GM12874 (cell line): Measurements from ENCODE around the gene MYCBPAP.

ENCODE experiments used
- TF ChIP-seq, protein P1 (sequence below): IDR thresholded peaks from 2 replicates; pipeline ENCODE4 v1.5.1; 2011; ENCODE audit warnings: low read depth, mild to moderate bottlenecking, control low read depth, low read length, moderate library complexity; ENCODE audit not compliant: insufficient read depth

Gene MYCBPAP

GRCh38 chr17:50469208-50469605, 39.0 kb upstream of the MYCBPAP start:
- TF ChIP-seq, protein P1, sequence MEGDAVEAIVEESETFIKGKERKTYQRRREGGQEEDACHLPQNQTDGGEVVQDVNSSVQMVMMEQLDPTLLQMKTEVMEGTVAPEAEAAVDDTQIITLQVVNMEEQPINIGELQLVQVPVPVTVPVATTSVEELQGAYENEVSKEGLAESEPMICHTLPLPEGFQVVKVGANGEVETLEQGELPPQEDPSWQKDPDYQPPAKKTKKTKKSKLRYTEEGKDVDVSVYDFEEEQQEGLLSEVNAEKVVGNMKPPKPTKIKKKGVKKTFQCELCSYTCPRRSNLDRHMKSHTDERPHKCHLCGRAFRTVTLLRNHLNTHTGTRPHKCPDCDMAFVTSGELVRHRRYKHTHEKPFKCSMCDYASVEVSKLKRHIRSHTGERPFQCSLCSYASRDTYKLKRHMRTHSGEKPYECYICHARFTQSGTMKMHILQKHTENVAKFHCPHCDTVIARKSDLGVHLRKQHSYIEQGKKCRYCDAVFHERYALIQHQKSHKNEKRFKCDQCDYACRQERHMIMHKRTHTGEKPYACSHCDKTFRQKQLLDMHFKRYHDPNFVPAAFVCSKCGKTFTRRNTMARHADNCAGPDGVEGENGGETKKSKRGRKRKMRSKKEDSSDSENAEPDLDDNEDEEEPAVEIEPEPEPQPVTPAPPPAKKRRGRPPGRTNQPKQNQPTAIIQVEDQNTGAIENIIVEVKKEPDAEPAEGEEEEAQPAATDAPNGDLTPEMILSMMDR = no peak

DNA sequence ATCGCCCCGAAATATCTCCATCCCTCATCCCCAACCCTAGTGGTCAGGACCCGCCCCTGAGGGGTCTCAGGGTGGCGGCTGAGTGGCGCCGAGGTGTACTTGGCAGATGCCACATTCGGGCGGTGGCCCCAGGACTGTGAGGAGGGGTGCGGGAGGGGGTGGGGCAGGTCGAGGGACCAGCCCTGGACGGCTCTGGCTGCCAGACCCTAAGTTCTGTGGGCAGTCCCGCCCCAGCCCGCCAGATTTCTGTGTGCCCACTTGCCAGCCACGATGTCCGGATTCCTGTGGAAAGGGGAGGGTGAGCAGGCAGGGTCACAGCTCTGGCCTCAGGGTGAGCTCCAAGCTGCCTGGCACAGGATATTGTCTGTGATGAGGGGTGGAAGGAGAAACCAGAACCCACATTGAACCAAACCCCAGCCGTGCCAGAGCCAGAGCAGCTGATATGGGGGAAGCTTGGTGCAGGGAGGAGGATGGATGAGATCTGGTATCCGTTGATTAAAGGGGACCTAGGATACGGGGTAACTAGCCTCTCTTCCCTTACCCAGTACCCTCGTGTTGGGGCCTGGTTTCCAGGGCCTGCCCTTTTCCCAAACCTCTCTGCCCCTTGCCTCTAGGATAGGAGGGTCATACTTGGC, 38.5 kb upstream of the MYCBPAP start:
- TF ChIP-seq, protein P1 = no peak

- TF ChIP-seq, protein P1 = no peak
These were observed 37.8 kb upstream of the MYCBPAP start for GRCh38 chr17:50470426-50470825.

DNA sequence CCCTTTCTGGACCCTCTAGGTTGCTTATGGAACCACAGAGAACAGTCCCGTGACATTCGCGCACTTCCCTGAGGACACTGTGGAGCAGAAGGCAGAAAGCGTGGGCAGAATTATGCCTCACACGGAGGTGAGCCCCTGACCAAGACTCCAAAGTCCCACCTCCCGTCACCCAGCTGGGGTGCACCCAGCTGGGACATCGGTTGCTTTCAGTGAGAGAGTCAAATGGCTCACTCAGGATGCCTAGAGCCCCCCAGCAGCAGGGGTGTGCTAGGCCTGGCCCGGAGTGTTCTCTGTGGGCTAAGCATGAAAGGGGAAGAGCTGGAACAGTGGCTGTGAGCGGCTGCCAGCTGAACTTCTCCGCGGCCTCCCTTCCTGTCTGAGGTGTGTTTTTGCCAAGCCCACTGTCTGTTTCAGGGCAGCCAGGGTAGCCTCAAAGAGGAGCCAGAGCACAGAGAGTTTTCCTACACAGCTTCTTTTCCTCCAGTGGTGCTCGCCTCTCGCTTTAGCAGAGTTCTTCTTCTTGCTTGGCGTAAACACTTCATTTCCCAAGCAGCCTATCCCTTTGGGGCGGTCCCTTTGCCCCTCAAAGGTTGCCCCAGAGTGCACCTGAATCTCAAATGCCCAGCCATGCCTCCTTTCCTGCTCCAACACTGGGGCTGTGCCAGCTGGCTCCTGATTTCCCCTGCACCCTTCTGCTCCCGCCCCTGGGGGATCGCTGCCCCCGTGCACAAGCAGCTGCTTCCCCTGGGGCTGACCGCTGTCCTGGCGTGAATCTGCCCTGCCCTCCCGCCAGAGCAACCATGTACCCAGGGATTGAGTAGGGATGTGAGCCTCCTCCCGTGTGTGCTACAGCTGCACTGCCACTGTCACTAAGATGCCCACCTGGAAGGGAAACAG, 37.0 kb upstream of the MYCBPAP start:
- TF ChIP-seq, protein P1 = no peak

- TF ChIP-seq, protein P1 = no peak
These were observed 36.0 kb upstream of the MYCBPAP start for GRCh38 chr17:50472286-50472685.

GRCh38 chr17:50473901-50474300, 34.3 kb upstream of the MYCBPAP start:
- TF ChIP-seq, protein P1 = no peak

DNA sequence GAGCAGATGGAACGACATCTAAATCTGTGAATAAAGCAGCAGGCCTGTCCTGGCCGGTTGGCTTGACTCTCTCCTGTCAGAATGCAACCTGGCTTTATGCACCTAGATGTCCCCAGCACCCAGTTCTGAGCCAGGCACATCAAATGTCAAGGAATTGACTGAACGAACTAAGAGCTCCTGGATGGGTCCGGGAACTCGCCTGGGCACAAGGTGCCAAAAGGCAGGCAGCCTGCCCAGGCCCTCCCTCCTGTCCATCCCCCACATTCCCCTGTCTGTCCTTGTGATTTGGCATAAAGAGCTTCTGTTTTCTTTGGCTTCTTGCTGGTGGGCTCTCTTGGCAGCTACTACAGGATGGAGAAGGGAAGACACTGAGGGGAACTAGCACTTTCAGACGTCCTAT, 33.7 kb upstream of the MYCBPAP start:
- TF ChIP-seq, protein P1 = no peak
